C4-2B (cell line): ENCODE results near the gene MRPL27.

Experiments used
- ZFX ChIP-seq: fragments of 450-650 bp; IDR thresholded peaks from 2 replicates; pipeline ENCODE4 v1.6.1; 2017
- TF ChIP-seq, protein P1 (sequence below): fragments of 450-650 bp; conservative IDR thresholded peaks from 2 replicates; pipeline ENCODE4 v1.5.1; 2017; ENCODE audit warnings: mild to moderate bottlenecking

DNA sequence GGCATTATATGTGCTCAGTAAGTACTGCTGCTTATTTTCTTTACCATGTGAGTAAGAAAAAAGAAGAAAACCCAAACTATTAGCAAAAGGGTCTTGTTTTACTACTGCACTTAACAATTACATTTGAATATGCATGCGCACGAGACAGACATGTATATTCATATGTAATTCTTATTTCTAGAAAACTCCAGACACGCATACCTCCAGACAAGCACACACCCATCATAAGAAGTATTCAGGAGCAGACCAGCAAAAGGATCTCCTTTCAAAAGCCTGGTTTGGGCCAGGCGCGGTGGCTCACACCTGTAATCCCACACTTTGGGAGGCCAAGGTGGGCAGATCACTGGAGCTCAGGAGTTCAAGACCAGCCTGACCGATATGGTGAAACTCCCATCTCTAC, 16.6 kb upstream of the MRPL27 start:
- TF ChIP-seq, protein P1, sequence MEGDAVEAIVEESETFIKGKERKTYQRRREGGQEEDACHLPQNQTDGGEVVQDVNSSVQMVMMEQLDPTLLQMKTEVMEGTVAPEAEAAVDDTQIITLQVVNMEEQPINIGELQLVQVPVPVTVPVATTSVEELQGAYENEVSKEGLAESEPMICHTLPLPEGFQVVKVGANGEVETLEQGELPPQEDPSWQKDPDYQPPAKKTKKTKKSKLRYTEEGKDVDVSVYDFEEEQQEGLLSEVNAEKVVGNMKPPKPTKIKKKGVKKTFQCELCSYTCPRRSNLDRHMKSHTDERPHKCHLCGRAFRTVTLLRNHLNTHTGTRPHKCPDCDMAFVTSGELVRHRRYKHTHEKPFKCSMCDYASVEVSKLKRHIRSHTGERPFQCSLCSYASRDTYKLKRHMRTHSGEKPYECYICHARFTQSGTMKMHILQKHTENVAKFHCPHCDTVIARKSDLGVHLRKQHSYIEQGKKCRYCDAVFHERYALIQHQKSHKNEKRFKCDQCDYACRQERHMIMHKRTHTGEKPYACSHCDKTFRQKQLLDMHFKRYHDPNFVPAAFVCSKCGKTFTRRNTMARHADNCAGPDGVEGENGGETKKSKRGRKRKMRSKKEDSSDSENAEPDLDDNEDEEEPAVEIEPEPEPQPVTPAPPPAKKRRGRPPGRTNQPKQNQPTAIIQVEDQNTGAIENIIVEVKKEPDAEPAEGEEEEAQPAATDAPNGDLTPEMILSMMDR, result no peak
- no peak for TF ChIP-seq ZFX
